Measurements from ENCODE around the gene KRT17.
"Not testable (repeated sequence)": the region's sequence is repeated elsewhere in the genome, so short reads cannot be mapped to it uniquely, and the experiment has no call there.

Gene KRT17

GRCh38 chr17:41619036-41619926, 5.1 kb downstream of the KRT17 start:
- no peak for DNase-seq

- DNase-seq: no peak
Measured at GRCh38 chr17:41618341-41619035, 5.9 kb downstream of the KRT17 start.

GRCh38 chr17:41617698-41618097, 6.7 kb downstream of the KRT17 start:
- no peak for DNase-seq

GRCh38 chr17:41617136-41617535, 7.2 kb downstream of the KRT17 start:
- no peak for DNase-seq

- DNase-seq: not testable (repeated sequence)
Measured at GRCh38 chr17:41616486-41616885, 7.9 kb downstream of the KRT17 start.

GRCh38 chr17:41615454-41615853, 8.9 kb downstream of the KRT17 start:
- DNase-seq: no peak

GRCh38 chr17:41614767-41615166, 9.6 kb downstream of the KRT17 start:
- DNase-seq: not testable (repeated sequence)

GRCh38 chr17:41614098-41614497, 10.3 kb downstream of the KRT17 start:
- DNase-seq: no peak

GRCh38 chr17:41613277-41614082, 10.9 kb downstream of the KRT17 start:
- DNase-seq: no peak

- not testable (repeated sequence) for DNase-seq
Measured at GRCh38 chr17:41612376-41613160, 11.8 kb downstream of the KRT17 start, which contains the start of gene KRT16. KRT16 (minus strand) TSS chr17:41612767; CDS start chr17:41612688, 79 bp downstream.

- no peak for DNase-seq
Measured at GRCh38 chr17:41610965-41611640, 13.3 kb downstream of the KRT17 start.

- DNase-seq: not testable (repeated sequence)
Measured at GRCh38 chr17:41610061-41610517, 14.3 kb downstream of the KRT17 start.

- not testable (repeated sequence) for DNase-seq
Measured at GRCh38 chr17:41606930-41607329, 17.4 kb downstream of the KRT17 start.

GRCh38 chr17:41602524-41602923, 21.9 kb downstream of the KRT17 start:
- DNase-seq: no peak

- DNase-seq: no peak
Measured at GRCh38 chr17:41600318-41600717, 24.1 kb downstream of the KRT17 start.

GRCh38 chr17:41599680-41600079, 24.7 kb downstream of the KRT17 start:
- no peak for DNase-seq

GRCh38 chr17:41595585-41595984, 28.8 kb downstream of the KRT17 start:
- DNase-seq: no peak

GRCh38 chr17:41594363-41594915, 29.9 kb downstream of the KRT17 start:
- DNase-seq: no peak

GRCh38 chr17:41593306-41593981, 30.9 kb downstream of the KRT17 start:
- no peak for DNase-seq

- no peak for DNase-seq
Measured at GRCh38 chr17:41592601-41593305, 31.6 kb downstream of the KRT17 start.

Data from activated CD4-positive, alpha-beta T cell treated with anti-CD3 and anti-CD28 coated beads for 1 hour (primary cell).